HEK293T (cell line): ENCODE results near the gene C18orf63.
A peak's percentile ranks its signal among the peaks of the same experiment; 100 is the strongest.

ENCODE experiments used
- CTCF ChIA-PET: fragments of 350-600 bp; formaldehyde crosslinking; extraction: SDS; loops from one replicate; lab custom pipeline; 2021; ENCODE audit warnings: antibody characterized with exemption, inconsistent platforms; lab: Yijun Ruan, JAX
- POLR2A ChIA-PET: fragments of 350-600 bp; formaldehyde crosslinking; extraction: SDS; loops from one replicate; lab custom pipeline; 2020; ENCODE audit warnings: antibody characterized with exemption, inconsistent platforms; lab: Yijun Ruan, JAX
- DNase-seq: peaks from one replicate; pipeline ENCODE4 v3.0.0; 2012; ENCODE audit warnings: mixed read lengths; ENCODE audit errors: extremely low spot score
- ARNT ChIP-seq: fragments of 450-650 bp; IDR thresholded peaks from 2 replicates; pipeline ENCODE4 v1.6.1; 2017; ENCODE audit warnings: mild to moderate bottlenecking
- BHLHE40 ChIP-seq: fragments of 450-650 bp; IDR thresholded peaks from 2 replicates; pipeline ENCODE4 v1.6.1; 2016; ENCODE audit warnings: mild to moderate bottlenecking, moderate library complexity, borderline replicate concordance
- CTBP1 ChIP-seq: fragments of 450-650 bp; IDR thresholded peaks from 2 replicates; pipeline ENCODE4 v1.6.1; 2016; ENCODE audit warnings: borderline replicate concordance
- ELF4 ChIP-seq: fragments of 450-650 bp; IDR thresholded peaks from 2 replicates; pipeline ENCODE4 v1.6.1; 2017; ENCODE audit warnings: antibody characterized with exemption
- FOXA1 ChIP-seq: fragments of 450-650 bp; IDR thresholded peaks from 2 replicates; pipeline ENCODE4 v1.6.1; 2016; ENCODE audit warnings: mild to moderate bottlenecking
- FOXK2 ChIP-seq: fragments of 450-650 bp; IDR thresholded peaks from 2 replicates; pipeline ENCODE4 v1.6.1; 2016; ENCODE audit warnings: mild to moderate bottlenecking
- FOXM1 ChIP-seq: fragments of 450-650 bp; IDR thresholded peaks from 2 replicates; pipeline ENCODE4 v1.6.1; 2017; ENCODE audit warnings: mild to moderate bottlenecking, borderline replicate concordance
- HDGF ChIP-seq: fragments of 450-650 bp; IDR thresholded peaks from 2 replicates; pipeline ENCODE4 v1.6.1; 2017; ENCODE audit warnings: antibody characterized with exemption, borderline replicate concordance
- L3MBTL2 ChIP-seq: fragments of 450-650 bp; conservative IDR thresholded peaks from 2 replicates; pipeline ENCODE4 v1.6.1; 2016; ENCODE audit warnings: mild to moderate bottlenecking
- LEF1 ChIP-seq: fragments of 450-650 bp; IDR thresholded peaks from 2 replicates; pipeline ENCODE4 v1.6.1; 2017; ENCODE audit warnings: mild to moderate bottlenecking, borderline replicate concordance
- NFRKB ChIP-seq: fragments of 450-650 bp; IDR thresholded peaks from 2 replicates; pipeline ENCODE4 v1.6.1; 2016; ENCODE audit warnings: mild to moderate bottlenecking, moderate library complexity
- SP1 ChIP-seq: fragments of 450-650 bp; IDR thresholded peaks from 2 replicates; pipeline ENCODE4 v1.6.1; 2017
- SUZ12 ChIP-seq: fragments of 450-650 bp; IDR thresholded peaks from 2 replicates; pipeline ENCODE4 v1.6.1; 2016; ENCODE audit warnings: mild to moderate bottlenecking
- TARDBP ChIP-seq: fragments of 450-650 bp; IDR thresholded peaks from 2 replicates; pipeline ENCODE4 v1.6.1; 2016
- ZNF384 ChIP-seq: fragments of 450-650 bp; IDR thresholded peaks from 2 replicates; pipeline ENCODE4 v1.6.1; 2016
- TF ChIP-seq, protein P1 (sequence below): fragments of 450-650 bp; IDR thresholded peaks from 2 replicates; pipeline ENCODE4 v1.6.1; 2016

The C18orf63 gene

DNA sequence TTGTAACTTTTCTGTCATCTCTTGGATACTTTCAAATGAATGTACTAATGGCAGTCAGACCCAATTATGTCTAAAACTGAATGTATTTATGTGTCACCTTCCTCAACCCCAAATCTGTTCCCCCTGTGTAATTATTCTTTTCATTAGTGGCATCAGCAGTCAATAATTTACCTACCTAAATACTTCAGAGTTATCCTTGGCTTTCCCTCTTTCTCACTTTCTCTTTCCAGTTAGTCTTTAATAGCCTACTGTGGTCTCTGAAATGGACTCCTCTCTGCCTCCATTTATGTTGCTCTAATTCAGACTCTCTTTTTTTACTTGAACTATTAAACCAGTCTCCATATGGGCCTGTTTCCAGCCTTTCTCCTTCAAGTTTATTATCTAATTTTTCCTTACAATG is 21.0 kb downstream of the C18orf63 start:
- ChIA-PET POLR2A (no interaction called here), CTCF (no interaction called here)
- no peak for DNase-seq
- TF ChIP-seq HDGF (no peak), CTBP1 (no peak), LEF1 (no peak), TARDBP (no peak), NFRKB (no peak), BHLHE40 (no peak), SUZ12 (no peak), ARNT (no peak), L3MBTL2 (no peak), ZNF384 (no peak)

DNA sequence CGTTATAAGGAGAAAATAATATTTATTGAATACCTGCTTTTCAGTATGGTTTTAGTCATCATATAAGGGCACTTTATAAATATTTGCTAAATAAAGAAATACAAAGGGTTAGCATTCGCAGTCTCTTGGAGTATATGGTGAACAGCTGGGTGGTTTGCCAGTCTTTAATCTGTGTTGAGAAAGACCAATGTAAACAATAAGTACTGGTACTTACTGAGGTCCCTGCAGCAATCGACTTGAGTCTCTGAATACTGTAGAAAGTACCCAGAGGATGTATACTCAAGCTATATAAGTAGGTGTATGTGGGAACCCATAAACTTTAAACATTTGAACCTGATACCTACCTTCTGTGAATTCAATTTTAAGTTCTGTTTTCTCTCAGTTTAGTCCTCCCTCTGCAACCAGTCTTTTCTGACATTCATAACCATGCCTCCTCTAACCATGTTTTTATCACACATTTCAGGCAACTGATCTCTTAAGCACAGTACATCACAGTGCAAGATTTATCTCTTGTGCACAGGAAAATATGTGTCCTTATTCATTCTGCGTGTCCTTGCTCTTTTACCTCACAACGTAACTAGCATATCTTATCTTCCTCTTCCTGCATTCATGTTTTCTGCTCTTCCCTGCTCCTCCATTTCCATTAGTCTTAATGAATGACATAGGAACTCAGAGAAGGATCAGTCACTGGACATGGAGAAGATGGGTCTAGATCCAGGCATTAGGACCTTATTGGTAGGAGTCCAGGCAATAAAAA is 21.7 kb downstream of the C18orf63 start:
- no peak for DNase-seq
- ChIA-PET POLR2A (no interaction called here), CTCF (no interaction called here)
- TF ChIP-seq TARDBP (no peak), HDGF (no peak), L3MBTL2 (no peak), FOXM1 (no peak), SP1 (no peak), ELF4 (no peak)

DNA sequence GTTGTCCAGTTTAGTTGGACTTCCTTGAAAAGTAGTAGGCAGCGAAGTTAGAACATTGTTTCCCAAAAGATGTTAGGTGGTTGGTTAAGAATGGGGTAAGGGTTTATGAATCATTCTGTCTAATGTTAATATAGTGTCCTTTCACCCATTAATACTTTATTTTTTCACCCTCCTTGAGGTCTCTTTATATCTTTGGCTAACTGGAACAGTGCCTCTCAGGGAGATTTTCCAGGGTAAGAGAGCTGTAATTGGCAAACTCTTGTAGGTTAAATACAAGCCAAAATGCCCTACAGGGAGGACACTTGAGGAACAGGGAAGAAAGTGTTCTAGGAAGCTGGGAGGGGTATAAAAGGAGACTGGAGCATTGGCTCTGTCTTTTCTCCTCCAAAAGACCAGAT is 22.3 kb downstream of the C18orf63 start:
- TF ChIP-seq SUZ12 (no peak), L3MBTL2 (no peak), LEF1 (no peak), ARNT (no peak), BHLHE40 (no peak), ZNF384 (no peak), FOXK2 (no peak), FOXA1 (no peak), NFRKB (no peak), ELF4 (no peak), SP1 (no peak), HDGF (no peak), CTBP1 (no peak), FOXM1 (no peak), TARDBP (no peak)
- TF ChIP-seq, protein P1, sequence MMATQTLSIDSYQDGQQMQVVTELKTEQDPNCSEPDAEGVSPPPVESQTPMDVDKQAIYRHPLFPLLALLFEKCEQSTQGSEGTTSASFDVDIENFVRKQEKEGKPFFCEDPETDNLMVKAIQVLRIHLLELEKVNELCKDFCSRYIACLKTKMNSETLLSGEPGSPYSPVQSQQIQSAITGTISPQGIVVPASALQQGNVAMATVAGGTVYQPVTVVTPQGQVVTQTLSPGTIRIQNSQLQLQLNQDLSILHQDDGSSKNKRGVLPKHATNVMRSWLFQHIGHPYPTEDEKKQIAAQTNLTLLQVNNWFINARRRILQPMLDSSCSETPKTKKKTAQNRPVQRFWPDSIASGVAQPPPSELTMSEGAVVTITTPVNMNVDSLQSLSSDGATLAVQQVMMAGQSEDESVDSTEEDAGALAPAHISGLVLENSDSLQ = no peak
- no peak for DNase-seq
- ChIA-PET CTCF (no interaction called here), POLR2A (no interaction called here)

DNA sequence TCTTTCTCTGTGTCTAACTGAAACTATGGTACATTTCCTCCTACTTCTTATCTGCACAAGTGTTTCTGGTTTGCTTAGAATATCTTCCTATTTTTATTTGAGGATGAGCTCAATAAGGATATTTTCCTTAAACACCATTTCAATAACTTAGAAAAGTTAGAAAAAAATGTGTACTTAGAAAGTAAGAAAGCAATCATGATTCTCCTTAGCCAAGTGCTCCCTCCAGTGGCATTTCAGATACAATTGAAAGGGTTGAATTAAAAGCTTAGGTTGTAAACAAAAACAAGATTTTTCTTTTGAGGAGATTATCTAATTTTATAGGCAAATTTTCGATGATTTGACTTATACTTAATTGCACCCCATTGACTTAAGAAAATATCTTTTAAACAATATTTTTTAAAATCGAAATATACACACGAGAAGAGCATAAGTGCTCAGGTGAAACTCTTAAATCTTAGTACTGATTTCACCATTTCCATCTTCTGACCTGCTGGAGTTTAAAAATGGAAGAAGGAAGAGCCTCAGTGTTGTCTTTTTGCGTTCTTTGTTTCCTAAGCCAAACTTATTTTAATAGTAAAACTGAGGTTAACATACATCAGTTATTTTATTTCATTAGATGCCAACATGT is 26.9 kb downstream of the C18orf63 start:
- TF ChIP-seq ZNF384 (0 out of 2 replicates have a peak, but pooled peaks have one; percentile 13), SUZ12 (no peak), TARDBP (no peak), L3MBTL2 (no peak), BHLHE40 (no peak)
- POLR2A ChIA-PET = no interaction called here
- no peak for DNase-seq
- CTCF ChIA-PET = interaction anchor here (0.7 to 2.2 kb wide), 10 partner anchors 11 to 972 kb away, joined by 3 to 17 read pairs (median 3); no protein-coding TSS in a partner anchor

DNA sequence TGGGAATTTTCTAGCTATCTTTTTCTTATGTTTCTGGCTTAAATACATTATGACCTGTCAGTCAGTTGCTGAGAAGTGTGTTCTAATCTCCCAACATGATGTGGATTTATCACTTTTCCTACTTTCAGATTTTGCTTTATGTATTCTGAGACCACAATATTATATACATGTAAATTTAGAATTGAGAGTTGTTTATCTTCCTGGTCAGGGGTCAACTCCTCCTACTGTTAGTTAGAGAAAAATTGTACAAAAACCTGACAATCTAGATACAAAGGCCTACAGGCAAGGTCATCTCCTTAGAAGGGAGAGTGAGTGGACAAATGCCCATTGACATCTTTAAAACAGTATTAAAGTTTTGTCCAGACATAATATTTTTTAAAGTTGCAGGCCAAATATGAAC is 30.6 kb downstream of the C18orf63 start:
- no peak for DNase-seq
- no peak for TF ChIP-seq L3MBTL2
- TF ChIP-seq SUZ12 = no peak
- no peak for TF ChIP-seq FOXA1
- no peak for TF ChIP-seq LEF1
- TF ChIP-seq FOXK2 = no peak
- TF ChIP-seq ARNT = no peak
- TF ChIP-seq HDGF = no peak
- no peak for TF ChIP-seq SP1
- POLR2A ChIA-PET = no interaction called here
- CTCF ChIA-PET = no interaction called here

DNA sequence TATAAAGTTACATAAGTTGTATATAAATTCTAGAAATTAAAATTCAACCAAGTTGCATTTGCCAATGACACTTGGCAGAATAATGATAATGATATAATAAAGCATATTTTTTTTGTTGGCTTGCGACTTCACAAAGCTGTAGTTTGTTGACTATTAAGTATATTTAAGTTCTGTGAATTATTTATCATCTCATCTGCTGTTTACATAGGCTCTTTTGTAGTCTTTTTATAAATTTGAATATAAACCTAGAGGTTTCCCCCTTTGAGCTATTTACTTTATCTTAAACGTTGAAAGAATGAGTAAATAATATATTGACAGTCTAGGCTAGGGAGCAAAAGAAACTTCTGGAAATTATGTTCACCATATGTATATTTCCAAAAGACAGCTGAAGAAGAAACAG is 32.9 kb downstream of the C18orf63 start:
- POLR2A ChIA-PET = interaction anchor here (0.7 kb wide), 1 partner anchor 148 kb away, joined by 3 read pairs; the partner anchor contains the start of gene CNDP2

DNA sequence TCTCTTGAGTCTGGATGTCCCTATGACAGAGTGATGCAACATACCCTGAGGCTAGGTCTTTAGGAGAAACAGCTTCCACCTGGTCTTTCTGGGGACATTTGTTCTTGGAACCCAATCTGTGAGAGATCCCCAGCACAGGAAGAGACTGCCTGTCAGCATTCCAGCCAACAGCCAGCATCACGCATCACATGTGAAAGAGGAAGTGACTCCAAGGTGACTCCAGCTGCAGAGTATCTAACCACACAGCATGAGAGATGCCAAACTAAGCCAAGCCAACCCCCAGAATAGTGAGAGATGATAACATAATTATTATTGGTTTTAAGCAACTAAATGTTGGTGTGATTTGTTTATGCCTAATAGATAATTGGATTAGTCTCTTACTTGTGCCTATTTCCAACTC is 35.7 kb downstream of the C18orf63 start:
- TF ChIP-seq SUZ12 = no peak
- TF ChIP-seq SP1 = no peak
- no peak for TF ChIP-seq NFRKB
- TF ChIP-seq TARDBP = no peak
- no peak for TF ChIP-seq L3MBTL2
- TF ChIP-seq ZNF384 = no peak
- TF ChIP-seq LEF1 = no peak
- TF ChIP-seq FOXA1 = no peak
- no peak for TF ChIP-seq FOXK2
- TF ChIP-seq ELF4 = no peak
- TF ChIP-seq, protein P1 = no peak
- no peak for TF ChIP-seq FOXM1
- no peak for TF ChIP-seq ARNT
- POLR2A ChIA-PET = no interaction called here
- DNase-seq = no peak
- CTCF ChIA-PET = no interaction called here

More for the DNA sequence above, 32.9 kb downstream of the C18orf63 start:
- DNase-seq = no peak
- no peak for TF ChIP-seq ARNT
- CTCF ChIA-PET = no interaction called here
